GM23248 (cell line): Measurements from ENCODE around the gene NAPEPLD. TPM values are rescaled to one million over a fixed set of nuclear protein-coding genes. Genes with fewer than 3 reads are reported as not detected.
"Not testable (repeated sequence)": the region's sequence is repeated elsewhere in the genome, so short reads cannot be mapped to it uniquely, and the experiment has no call there.

Experiments
- DNase-seq: peaks from one replicate; pipeline ENCODE4 v3.0.0-alpha.2; 2015
- H2AFZ ChIP-seq: fragments of 200-600 bp; sonication (generic); 2 replicates; pipeline ENCODE4 v1.6.1; 2016; ENCODE audit warnings: antibody characterized with exemption
- H3F3A ChIP-seq: fragments of 200-600 bp; sonication (generic); 2 replicates; pipeline ENCODE4 v1.6.1; 2016; ENCODE audit warnings: mild to moderate bottlenecking, antibody characterized with exemption, mixed run types; ENCODE audit not compliant: insufficient read depth
- H3K27ac ChIP-seq: fragments of 200-600 bp; sonication (generic); 2 replicates; pipeline ENCODE4 v1.5.1; 2016; ENCODE audit warnings: mild to moderate bottlenecking
- H3K27me3 ChIP-seq: fragments of 200-600 bp; sonication (generic); replicated peaks from 2 replicates; pipeline ENCODE4 v1.6.1; 2016; ENCODE audit warnings: mild to moderate bottlenecking; ENCODE audit not compliant: insufficient read depth
- H3K36me3 ChIP-seq: fragments of 200-600 bp; sonication (generic); 2 replicates; pipeline ENCODE4 v1.6.1; 2016; ENCODE audit warnings: low read depth, mild to moderate bottlenecking
- H3K4me1 ChIP-seq: fragments of 200-600 bp; sonication (generic); 2 replicates; pipeline ENCODE4 v1.6.1; 2016; ENCODE audit warnings: mild to moderate bottlenecking; ENCODE audit not compliant: insufficient read depth
- H3K4me2 ChIP-seq: fragments of 200-600 bp; sonication (generic); one replicate; pipeline ENCODE4 v1.6.1; 2016; ENCODE audit warnings: mild to moderate bottlenecking; ENCODE audit not compliant: unreplicated experiment
- H3K4me3 ChIP-seq: fragments of 200-600 bp; sonication (generic); 2 replicates; pipeline ENCODE4 v1.5.1; 2016; ENCODE audit warnings: mild to moderate bottlenecking
- H3K79me2 ChIP-seq: fragments of 200-600 bp; sonication (generic); 2 replicates; pipeline ENCODE4 v1.6.1; 2016; ENCODE audit warnings: mild to moderate bottlenecking; ENCODE audit not compliant: insufficient read depth
- H3K9ac ChIP-seq: fragments of 200-600 bp; sonication (generic); 2 replicates; pipeline ENCODE4 v1.6.1; 2016; ENCODE audit warnings: mild to moderate bottlenecking
- H3K9me2 ChIP-seq: fragments of 200-600 bp; sonication (generic); 2 replicates; pipeline ENCODE4 v1.6.1; 2016; ENCODE audit warnings: mixed run types, mild to moderate bottlenecking, moderate library complexity; ENCODE audit not compliant: insufficient read depth
- H3K9me3 ChIP-seq: fragments of 200-600 bp; sonication (generic); one replicate; pipeline ENCODE4 v1.6.1; 2017; ENCODE audit warnings: low read depth
- H4K20me1 ChIP-seq: fragments of 200-600 bp; sonication (generic); 2 replicates; pipeline ENCODE4 v1.6.0; 2016; ENCODE audit not compliant: insufficient read depth
- EZH2 ChIP-seq: fragments of 200-600 bp; sonication (generic); IDR thresholded peaks from 2 replicates; pipeline ENCODE4 v1.6.1; 2018; ENCODE audit warnings: antibody characterized with exemption, mild to moderate bottlenecking; ENCODE audit not compliant: insufficient read depth, poor library complexity, severe bottlenecking
- EZH2phosphoT487 ChIP-seq: fragments of 200-600 bp; sonication (generic); IDR thresholded peaks from 2 replicates; pipeline ENCODE4 v1.6.1; 2018; ENCODE audit warnings: antibody characterized with exemption, moderate library complexity, mild to moderate bottlenecking, low read depth; ENCODE audit not compliant: insufficient read depth
- WGBS, 2 experiments: methylation state at CpG; one replicate each; pipeline ENCODE4 v1.1.6; 2015 to 2017; ENCODE audit warnings: low lambda C conversion rate in 2 of 2, low coverage in 1 of 2; ENCODE audit errors: missing lambda C conversion rate in 2 of 2; 5-methylcytosine and 5-hydroxymethylcytosine counted together
- in situ Hi-C: fragments of 300-500 bp; cut with MboI; formaldehyde crosslinking; loops from 2 replicates; pipeline ENCODE4 v1.15.0; 2020
- polyA plus RNA-seq: library from polyadenylated mRNA; unstranded; fragments of >200 nt; fragmentation: Nextera tagmentation; extraction: Ambion mirVana; gene quantifications from 2 replicates; pipeline ENCODE4 v1.2.1, GENCODE V29; 2016
- total RNA-seq: library from RNA; depleted of rRNA; stranded (reverse); fragments of >200 nt; shearing (Covaris generic); gene quantifications from 2 replicates; pipeline ENCODE4 v1.2.3, GENCODE V29; 2014; rRNA removed

The NAPEPLD gene
- total and polyA plus RNA-seq, 2 experiments from 2014 or later, result 4.4 to 10.8 TPM

DNA sequence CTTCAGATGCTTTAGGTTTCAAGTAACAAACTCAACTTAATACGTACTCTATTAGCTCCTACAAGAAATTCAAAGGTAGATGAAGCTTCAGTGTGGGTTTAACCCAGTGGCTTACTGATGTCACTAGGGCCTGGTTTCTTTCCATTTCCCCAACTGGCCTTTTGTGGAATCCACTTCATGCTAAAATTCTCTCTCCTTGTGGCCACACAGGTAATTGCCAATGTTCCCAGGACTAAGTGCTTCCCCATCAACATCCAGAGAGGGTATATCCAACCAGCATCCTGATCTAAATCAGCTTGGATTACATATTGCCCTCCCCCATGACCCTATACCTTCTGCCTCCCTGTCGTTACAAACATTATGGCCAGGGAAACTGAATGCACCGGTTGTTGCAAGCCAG is 85.0 kb downstream of the NAPEPLD start:
- WGBS, 2 experiments, result 88 to 91% methylated on average over 3 of the region's 3 CpGs
- no peaks in the 10 kb centered on the region for H3F3A ChIP-seq
- no peaks in the 10 kb centered on the region for H4K20me1 ChIP-seq
- H2AFZ ChIP-seq, result no peak overlapping the region
- no peaks in the 10 kb centered on the region for H3K9me2 ChIP-seq
- no peaks in the 10 kb centered on the region for H3K9me3 ChIP-seq
- no peaks in the 10 kb centered on the region for H3K79me2 ChIP-seq
- no peak for DNase-seq
- in situ Hi-C loops, result no loop called here
- no peak overlapping the region for H3K27ac ChIP-seq
- H3K4me1 ChIP-seq, result no peaks in the 10 kb centered on the region
- no peak overlapping the region for H3K9ac ChIP-seq
- H3K36me3 ChIP-seq, result no peaks in the 10 kb centered on the region
- no peaks in the 10 kb centered on the region for H3K27me3 ChIP-seq
- TF ChIP-seq EZH2 (no peak), EZH2phosphoT487 (no peak)
- no peak overlapping the region for H3K4me3 ChIP-seq
- H3K4me2 ChIP-seq, result no peak overlapping the region

DNA sequence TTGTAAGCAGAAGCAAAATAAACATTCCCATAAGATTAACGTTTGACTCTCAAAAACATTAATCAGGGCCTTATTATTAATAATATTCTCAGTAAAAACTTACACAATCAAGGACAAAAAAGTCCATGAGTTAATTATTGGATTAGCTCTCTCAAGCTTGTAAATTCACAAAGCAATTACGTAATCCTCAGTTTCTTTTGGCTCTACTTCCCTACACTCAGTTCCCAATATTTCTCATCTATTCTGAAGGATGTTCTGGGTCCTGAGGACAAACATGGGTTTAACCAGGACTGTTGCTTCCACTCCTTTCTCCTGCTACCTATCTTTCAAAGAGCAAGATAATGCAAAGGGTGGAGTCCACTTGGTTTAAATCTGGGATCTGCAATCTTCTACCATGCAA is 89.4 kb downstream of the NAPEPLD start:
- no peaks in the 10 kb centered on the region for H4K20me1 ChIP-seq
- H3K79me2 ChIP-seq, result no peaks in the 10 kb centered on the region
- H3K27me3 ChIP-seq, result no peaks in the 10 kb centered on the region
- H3K9ac ChIP-seq, result no peak overlapping the region
- H3K9me3 ChIP-seq, result no peaks in the 10 kb centered on the region
- no peak overlapping the region for H2AFZ ChIP-seq
- no peak overlapping the region for H3K27ac ChIP-seq
- H3K4me1 ChIP-seq, result no peaks in the 10 kb centered on the region
- no peaks in the 10 kb centered on the region for H3F3A ChIP-seq
- 30 to 34% methylated on average over 2 of the region's 2 CpGs for WGBS, 2 experiments
- in situ Hi-C loops, result no loop called here
- H3K36me3 ChIP-seq, result no peaks in the 10 kb centered on the region
- H3K4me3 ChIP-seq, result no peak overlapping the region
- DNase-seq, result no peak
- no peak overlapping the region for H3K4me2 ChIP-seq
- H3K9me2 ChIP-seq, result no peaks in the 10 kb centered on the region
- TF ChIP-seq EZH2phosphoT487 (no peak), EZH2 (no peak)

DNA sequence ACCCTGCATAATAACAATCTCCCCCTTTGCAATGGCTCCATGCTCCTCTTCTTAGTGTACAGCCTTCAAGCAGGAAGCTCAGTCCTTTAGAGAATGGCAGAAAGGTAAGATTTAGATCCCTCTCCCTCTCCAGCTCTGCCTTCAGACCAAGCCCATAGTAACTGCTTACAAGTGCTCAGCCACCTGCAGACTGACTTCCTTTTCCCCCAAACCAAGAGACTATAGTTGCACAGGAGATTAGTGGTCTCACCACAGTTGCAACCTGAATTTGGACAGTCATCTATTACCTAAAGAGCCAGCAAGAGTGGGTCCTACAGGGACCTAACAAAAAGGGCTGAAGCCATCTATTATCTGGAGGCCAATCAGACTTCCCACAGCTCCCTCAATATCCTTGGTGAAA is 90.8 kb downstream of the NAPEPLD start:
- in situ Hi-C loops, result no loop called here
- no peak for TF ChIP-seq EZH2phosphoT487
- TF ChIP-seq EZH2, result no peak

DNA sequence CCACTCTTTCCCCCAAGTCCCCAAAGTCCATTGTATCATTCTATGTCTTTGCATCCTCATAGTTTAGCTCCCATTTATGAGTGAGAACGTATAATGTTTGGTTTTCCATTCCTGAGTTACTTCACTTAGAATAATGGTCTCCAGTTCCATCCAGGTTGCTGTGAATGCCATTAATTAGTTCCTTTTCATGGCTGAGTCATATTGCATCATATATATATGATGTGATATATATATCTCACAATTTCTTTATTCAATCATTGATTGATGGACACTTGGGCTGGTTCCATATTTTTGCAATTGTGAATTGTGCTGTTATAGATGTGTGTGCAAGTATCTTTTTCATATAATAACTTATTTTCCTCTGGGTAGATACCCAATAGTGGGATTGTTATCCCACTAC is 92.9 kb downstream of the NAPEPLD start:
- H3K36me3 ChIP-seq, H3K9me3 ChIP-seq, H3K4me3 ChIP-seq, H3F3A ChIP-seq, in situ Hi-C loops, H4K20me1 ChIP-seq, H3K27ac ChIP-seq, H3K27me3 ChIP-seq, H2AFZ ChIP-seq, H3K9me2 ChIP-seq, H3K9ac ChIP-seq, DNase-seq, H3K4me1 ChIP-seq, H3K4me2 ChIP-seq, H3K79me2 ChIP-seq: not testable (repeated sequence)
- WGBS, 2 experiments, result 85 to 97% methylated on average over 1 of the region's 1 CpG

More for the DNA sequence above, 90.8 kb downstream of the NAPEPLD start:
- no peak for DNase-seq
- Histone ChIP-seq H3K27me3 (no peaks in the 10 kb centered on the region), H3K9me3 (no peaks in the 10 kb centered on the region), H3K36me3 (no peaks in the 10 kb centered on the region), H3K79me2 (no peaks in the 10 kb centered on the region), H2AFZ (no peak overlapping the region), H3F3A (no peaks in the 10 kb centered on the region), H3K4me3 (no peak overlapping the region), H3K4me1 (no peaks in the 10 kb centered on the region), H3K9ac (no peak overlapping the region), H3K4me2 (no peak overlapping the region), H3K9me2 (no peaks in the 10 kb centered on the region), H3K27ac (no peak overlapping the region), H4K20me1 (no peaks in the 10 kb centered on the region)

DNA sequence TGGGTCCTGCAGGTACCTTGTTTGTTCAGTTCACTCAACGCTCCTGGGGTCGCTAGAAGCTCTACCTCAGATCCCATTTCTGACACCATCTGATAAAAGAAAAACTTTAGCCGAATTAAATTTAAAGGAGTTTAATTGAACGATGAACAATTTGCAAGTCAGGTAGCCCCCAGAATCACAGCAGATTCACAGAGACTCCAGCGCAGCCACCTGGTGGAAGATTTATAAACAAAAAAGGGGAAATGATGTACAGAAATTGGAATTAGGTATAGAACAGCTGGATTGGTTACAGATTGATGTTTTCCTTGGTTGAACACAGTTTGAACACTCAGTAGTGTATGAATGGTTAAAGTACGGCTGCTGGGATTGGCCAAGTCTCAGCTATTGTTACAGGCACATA is 97.4 kb downstream of the NAPEPLD start:
- H3K9me2 ChIP-seq, result no peaks in the 10 kb centered on the region; the same call in 1 of the 2 replicates
- WGBS, 2 experiments, result 81 to 86% methylated on average over 6 of the region's 6 CpGs
- 0 out of 2 replicates have a peak, but pooled peaks cover 4% of the 10 kb centered on the region for H3K36me3 ChIP-seq

More for the DNA sequence above, 97.4 kb downstream of the NAPEPLD start:
- no peak for DNase-seq
- H4K20me1 ChIP-seq, result no peaks in the 10 kb centered on the region
- no peaks in the 10 kb centered on the region for H3K4me1 ChIP-seq
- H3K4me2 ChIP-seq, result no peak overlapping the region
- H3K27ac ChIP-seq, result no peak overlapping the region
- no peaks in the 10 kb centered on the region for H3K27me3 ChIP-seq
- no peaks in the 10 kb centered on the region for H3F3A ChIP-seq
- no peak overlapping the region for H3K4me3 ChIP-seq
- H3K9ac ChIP-seq, result no peak overlapping the region
- in situ Hi-C loops, result no loop called here
- TF ChIP-seq EZH2 (no peak), EZH2phosphoT487 (no peak)
- peaks cover 8% of the 10 kb centered on the region for H3K9me3 ChIP-seq
- H3K79me2 ChIP-seq, result no peaks in the 10 kb centered on the region
- H2AFZ ChIP-seq, result no peak overlapping the region

Other genes starting within 250 kb of the NAPEPLD start
- 1.5 TPM in 1 of 2 replicates, not detected in the other for gene LRRC17, start 236.1 kb downstream of the NAPEPLD start, total RNA-seq
- gene LRRC17, start 236.1 kb downstream of the NAPEPLD start, polyA plus RNA-seq, result 0.18 and 0.22 TPM in 2 replicates
- under 0.01 and 0.43 TPM in 2 replicates for gene FBXL13, start 74.3 kb downstream of the NAPEPLD start, total RNA-seq
- gene FBXL13, start 74.3 kb downstream of the NAPEPLD start, polyA plus RNA-seq, result 0.24 and 0.37 TPM in 2 replicates
- gene ARMC10, start 74.0 kb downstream of the NAPEPLD start, total RNA-seq, result 32.8 and 39.2 TPM in 2 replicates
- gene ARMC10, start 74.0 kb downstream of the NAPEPLD start, polyA plus RNA-seq, result 35.5 and 41.9 TPM in 2 replicates
- 61.7 and 80.7 TPM in 2 replicates for gene PMPCB, start 148.3 kb upstream of the NAPEPLD start, total RNA-seq
- 48.7 and 56.9 TPM in 2 replicates for gene PMPCB, start 148.3 kb upstream of the NAPEPLD start, polyA plus RNA-seq
- gene DNAJC2, start 195.7 kb upstream of the NAPEPLD start, total RNA-seq, result 17.8 and 19.3 TPM in 2 replicates
- gene DNAJC2, start 195.7 kb upstream of the NAPEPLD start, polyA plus RNA-seq, result 36.6 and 38.4 TPM in 2 replicates
- 118 and 152 TPM in 2 replicates for gene PSMC2, start 198.5 kb upstream of the NAPEPLD start, total RNA-seq
- 173 and 187 TPM in 2 replicates for gene PSMC2, start 198.5 kb upstream of the NAPEPLD start, polyA plus RNA-seq